HG02981 (cell line): ENCODE data around the gene ARHGAP26.

Experiments
- ATAC-seq: cut with Tn5 transposase; IDR thresholded peaks from one replicate; pipeline ENCODE4 v1.9.1; 2021; ENCODE audit warnings: mild to moderate bottlenecking, moderate library complexity; ENCODE audit not compliant: unreplicated experiment

The ARHGAP26 gene

DNA sequence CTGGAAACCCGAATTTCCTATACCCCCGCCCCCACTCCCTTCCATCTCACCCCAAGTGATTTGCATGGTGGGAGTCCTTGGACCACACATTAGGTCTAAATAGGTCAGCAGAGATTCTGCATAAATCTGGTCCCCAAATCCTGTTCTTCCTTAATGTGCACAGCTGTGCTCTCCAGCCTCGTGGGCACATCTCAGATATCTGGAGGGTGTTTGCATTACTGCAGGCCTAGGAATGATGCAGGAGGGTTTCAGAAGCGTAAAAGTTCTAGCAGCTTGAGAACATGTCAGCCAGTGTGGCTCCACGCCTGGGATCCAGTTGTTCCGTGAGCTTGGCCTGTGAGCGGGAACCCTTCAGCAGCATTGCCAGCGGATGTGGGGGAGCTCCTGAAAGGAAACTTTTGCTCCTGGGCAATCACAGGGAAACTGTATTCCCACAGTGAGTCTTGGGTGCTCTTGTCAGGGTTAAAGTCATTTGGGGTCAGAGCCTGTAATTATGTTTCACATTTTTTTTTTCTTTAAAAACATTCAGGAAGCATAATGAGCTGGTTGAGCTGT, 12.9 kb downstream of the ARHGAP26 start:
- ATAC-seq: no peak

DNA sequence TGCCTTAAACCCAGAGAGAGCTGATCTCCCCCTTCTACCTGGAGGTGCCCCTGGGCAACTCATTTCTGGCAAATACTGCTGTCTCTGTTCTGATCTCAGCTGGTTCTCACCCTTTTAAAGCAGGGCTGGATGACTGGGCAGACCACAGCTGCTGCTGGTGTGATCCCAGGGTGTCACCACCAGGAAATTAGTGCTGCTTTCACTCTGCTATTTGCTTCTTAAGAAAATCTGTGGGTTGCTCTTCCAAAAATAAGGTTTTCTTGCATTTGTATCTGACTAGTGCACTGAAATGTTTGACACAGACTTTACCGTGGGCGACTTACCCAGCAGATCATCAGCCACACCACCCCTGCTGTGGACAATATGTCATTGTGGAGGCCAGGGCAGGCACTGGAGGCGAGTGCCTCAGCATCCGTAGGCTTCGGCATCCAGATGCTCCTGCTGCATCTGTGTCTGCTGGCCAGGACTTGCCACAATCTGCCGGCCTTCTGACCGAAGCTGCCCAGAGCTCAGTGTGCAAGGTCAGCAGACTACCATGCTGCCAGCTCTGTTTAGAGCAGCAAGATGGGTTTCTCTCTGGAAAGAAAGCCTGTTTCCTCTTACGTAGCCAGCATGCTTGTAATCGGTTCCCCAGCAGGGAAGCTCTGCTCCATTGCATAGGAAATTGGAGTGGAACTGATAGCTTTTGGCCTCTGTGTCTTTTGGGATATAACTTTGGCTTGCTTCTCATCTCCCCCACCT, 13.6 kb downstream of the ARHGAP26 start:
- peak; percentile 83 for ATAC-seq

DNA sequence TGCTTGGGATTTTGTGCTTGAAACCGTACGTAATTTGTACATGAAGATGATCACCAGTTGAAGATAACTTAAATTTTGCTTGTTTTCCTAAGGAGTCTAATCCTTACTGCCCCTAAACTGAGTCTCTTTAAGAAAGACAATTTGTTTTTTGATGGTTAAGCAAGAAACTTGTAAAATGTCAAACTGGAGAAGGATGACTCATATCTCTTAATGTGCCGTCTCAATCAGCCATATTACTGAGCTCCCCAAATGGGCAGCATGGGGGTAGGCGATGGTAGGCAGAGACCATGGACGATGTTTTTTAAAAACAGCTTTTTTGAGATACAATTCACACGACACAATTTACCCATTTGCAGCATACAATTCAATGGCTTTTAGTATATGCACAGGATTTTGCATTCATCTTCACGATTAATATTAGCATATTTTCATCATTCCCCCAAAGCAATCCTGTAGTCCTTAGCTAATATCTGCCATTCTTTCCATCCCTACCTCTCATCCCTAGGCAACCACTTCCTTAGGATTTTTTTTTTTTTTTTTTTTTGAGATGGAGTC, 14.3 kb downstream of the ARHGAP26 start:
- ATAC-seq: no peak

DNA sequence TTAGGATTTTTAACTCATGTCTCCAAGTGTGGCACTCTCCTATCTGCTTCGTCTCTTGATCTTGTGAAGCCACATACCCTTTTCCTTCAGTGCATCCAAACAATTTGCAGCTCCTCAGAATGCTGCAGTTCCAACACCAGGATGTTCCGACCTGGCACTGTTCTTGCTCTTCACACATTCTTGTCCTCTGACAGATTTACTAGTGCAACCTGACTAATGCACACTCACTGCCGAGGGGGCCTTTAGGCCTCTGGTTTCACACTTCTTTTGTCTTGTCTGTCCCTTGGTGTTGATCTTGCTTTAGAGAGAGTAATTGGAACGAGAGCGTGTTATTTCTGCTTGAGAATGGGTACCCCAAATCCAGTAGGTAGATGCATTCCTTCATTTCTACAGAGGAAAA, 15.0 kb downstream of the ARHGAP26 start:
- ATAC-seq: no peak

DNA sequence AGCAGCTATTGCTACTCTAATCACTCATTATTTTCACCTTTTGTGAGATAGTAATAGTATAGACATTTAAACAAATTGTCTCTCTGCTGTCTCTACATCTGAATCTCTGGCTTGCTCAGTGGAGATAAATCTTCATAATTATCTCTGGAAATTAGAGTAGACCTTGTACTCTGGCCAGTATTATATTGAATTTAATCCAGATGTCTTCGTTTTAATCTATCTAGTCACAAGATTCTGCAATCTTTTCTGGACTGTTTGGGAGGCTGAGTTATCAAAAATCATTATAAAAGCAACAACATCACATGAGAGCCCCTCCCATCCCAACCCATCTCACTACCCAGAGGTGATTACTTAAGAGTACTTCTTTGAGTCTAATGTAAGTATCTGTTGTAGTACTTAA, 19.0 kb downstream of the ARHGAP26 start:
- no peak for ATAC-seq

DNA sequence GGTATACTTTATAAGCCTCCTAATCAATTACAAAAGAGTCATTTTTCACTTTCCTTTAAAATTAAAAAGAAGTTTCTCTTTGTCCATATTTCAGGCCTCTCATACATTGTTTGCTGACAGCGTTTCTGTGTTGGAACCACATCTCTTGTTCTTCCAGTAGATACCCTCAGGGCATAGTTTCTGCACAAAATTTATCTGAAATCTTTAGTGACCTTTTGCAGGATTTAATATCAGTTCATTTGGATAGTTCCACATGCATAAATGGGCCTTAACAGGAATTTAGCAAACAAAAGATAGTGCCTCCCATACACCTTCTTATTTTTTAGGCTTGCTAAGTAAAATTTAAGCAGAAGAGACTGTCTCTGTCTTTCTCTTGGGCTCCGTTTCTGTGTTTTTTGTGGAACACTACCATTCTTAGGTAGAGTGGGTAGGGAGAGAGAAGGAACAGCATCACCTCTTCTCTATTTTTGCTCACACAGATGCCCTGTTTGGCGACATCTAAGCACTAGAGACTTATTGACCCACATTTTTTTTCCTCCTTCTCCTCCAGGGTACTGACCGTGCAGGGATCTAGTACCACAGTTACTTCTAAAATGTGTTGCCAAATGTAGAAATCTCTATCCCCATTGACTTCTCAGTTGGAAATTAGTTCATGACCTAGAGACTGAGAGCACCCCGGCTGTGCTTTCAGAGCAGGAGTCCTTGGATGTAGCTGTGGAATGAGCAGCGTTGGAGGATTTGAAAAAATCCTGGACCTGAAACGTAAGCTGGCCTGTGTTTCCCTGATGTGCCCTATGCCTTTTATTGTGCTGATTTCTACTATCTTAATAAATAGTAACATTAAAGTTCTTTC, 22.1 kb downstream of the ARHGAP26 start:
- no peak for ATAC-seq

DNA sequence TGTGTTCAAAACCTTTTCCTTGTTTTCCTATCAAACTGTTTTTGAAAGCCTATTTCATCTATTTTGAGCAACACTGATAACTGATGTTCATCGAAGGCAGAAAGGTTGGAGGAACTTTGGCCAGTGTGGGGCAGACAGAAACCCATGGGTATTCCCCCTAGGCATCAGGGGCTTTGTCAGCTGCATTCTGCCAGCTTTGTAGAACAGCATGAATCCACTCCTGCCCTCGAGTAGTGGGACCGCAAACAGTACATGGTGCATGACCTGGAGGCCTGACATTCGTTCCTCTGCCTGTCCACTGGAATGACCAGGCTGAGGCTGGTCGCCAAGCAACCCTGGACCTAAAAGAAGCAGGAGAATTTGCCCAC, 22.7 kb downstream of the ARHGAP26 start:
- no peak for ATAC-seq

DNA sequence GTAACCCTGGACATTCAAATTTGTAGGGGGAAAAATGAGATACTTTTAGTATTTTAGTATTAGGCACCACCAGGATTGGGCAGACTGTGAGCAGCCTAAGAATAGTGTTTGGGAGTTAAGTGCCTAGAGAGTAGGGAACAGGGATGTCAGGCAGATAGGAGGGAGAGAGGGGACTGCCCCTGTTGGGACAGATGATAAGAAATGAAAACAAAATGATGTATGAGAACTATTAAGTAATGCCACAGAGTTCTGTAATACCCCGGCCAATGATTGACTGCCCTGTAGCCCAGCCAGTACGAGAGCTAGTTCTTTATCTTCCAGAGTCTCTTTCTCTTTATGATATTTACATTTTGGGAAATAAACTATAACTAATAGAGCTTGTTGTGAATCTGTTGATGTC, 24.4 kb downstream of the ARHGAP26 start:
- ATAC-seq: no peak

DNA sequence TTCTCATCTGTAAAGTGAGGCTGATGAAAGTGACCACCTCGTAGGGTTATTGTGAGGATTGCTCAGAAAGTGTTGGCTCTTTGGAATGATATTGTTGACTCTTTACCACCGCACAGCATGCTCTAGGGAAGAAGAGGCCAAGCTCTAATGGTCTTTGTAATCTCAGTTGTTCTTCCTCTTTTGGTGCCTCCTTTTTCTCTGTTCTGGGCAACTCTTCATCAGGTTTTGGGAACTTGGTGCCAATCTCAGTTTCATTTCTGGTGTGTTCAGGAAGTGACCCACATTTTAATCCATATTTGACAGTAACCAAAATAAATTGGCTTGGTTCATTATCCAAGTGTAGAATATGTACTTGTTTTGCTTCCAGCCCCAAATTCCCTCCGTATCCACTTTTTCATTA, 25.1 kb downstream of the ARHGAP26 start:
- ATAC-seq: no peak

DNA sequence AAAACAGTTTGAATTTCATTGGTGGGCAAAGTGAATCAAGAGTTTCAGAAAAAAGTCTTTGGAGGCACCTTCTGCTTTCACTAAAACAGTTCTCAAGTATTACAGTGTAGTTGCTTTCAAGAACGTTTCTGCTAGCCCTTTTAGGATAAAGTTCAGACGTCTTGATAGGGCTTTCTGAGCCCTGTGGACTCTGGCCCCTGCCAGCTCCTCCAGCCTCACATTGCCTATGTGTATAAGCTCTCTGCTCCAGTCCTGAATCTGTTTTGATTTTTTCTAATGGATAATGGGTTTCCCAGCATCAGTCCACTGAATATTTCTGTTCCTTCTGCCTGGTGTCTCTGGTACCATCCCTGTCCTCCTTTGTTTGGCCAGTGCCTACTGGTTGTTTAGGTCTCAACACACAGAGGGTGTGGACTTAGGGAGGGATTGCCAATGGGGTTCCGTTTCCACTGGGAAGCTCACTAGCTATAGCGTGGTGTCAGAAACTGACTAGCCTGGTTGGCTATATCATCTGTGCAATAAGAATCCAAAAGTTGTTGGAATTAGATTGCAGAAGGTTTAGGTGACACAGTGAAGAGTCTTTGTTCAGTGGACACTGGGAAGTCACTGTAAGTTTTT, 26.4 kb downstream of the ARHGAP26 start:
- ATAC-seq: no peak

DNA sequence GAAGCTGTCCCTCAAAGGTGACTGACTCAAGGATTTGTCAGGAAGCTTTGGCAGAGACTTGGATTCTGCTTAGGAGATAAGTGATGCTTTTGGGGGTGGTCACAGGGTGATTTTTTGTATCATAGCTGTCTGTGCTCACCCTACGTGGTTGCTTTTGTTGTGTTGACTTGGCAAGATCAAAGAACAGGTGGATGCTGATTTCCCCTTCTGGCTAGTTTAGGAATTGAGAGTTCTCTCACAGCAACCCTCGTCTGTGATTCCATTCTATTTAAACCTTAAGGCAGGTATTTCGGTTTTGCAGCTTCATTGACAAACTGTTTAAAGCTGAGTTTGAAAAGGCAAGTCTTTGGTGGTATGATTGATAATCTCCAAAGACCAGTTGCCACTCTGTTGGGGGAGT, 27.2 kb downstream of the ARHGAP26 start:
- ATAC-seq: no peak

DNA sequence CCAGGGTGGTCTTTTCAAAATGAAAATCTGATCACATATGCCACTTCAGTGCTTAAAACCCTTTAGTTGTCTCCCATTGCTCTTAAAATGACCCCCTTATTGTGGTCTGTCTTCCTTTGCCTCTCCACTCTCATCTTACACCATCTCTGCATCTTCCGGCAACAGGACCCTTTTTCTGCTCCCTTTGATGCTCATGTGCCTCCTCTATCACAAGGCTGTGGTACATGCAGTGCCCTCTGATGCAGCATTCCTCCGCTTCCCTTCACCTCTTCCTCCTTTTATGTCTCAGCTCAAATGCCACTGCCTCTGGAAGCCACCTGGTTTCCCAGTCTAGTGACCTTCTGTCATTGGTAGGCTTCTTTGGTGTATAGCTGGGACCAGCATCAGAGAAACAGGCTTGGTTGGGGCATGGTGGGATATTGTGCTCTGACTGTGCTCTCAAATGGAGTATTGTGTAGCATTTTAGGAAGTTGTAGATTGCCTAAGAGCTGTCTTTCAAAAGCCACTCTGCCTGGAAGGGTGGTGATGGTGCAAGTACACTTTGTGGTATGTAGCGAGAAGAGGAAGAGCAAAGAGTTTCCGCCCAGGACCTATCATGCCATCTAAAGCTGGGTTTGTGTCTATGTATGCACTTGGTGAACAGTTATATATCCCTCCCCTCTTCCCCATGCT, 28.1 kb downstream of the ARHGAP26 start:
- ATAC-seq: peak; percentile 38

DNA sequence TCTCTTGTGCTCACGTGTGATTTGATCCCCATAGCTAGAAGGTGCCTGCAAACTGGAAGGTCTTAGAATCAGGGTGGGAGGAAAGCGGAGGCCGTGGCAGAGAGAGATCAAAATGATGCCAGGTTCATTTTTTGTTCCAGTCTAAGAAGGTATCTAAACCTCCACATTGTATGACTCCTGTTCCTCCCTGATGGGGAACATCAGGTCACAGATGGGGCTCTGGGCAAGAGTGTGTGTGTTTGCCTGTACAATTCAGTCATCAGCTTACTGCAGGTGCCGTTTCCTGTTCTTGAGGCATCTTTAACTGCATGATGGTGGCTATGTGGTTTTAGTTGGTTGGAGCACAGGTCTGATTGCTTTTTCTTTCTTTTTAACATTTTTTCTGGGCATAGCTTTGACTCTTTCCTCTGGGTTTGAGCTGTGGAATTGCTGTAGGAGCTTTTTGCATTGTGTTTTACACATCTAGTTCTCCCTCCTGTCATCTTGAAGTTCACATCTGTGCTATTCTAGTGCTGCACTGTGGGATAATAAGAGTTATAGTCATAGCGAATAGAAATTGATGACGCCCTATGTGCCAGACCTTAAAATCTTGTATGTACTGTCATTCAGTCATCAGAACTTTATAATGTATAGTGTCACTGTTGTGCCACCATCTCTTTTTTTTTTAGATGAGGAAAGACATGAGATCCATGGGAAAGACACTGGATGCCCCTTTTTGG, 30.8 kb downstream of the ARHGAP26 start:
- peak; percentile 87 for ATAC-seq

DNA sequence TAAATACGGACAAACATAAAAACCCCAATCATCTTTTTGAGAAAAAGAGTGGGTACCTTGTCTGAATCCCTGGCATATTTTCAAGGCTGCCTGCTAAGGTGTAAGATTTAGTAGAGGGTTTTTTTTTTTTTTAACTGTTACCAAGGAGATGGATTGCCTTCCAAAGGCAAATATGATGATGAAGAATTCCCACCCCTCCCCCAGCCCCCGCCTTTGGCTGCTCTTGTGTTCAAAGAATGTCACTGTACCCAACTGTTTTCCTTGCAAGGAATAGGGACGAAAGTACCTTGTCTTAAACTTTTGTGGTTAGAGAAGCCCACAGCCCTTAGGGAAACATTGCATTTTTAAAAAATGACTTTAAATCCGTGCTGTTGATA, 31.3 kb downstream of the ARHGAP26 start:
- ATAC-seq: no peak

DNA sequence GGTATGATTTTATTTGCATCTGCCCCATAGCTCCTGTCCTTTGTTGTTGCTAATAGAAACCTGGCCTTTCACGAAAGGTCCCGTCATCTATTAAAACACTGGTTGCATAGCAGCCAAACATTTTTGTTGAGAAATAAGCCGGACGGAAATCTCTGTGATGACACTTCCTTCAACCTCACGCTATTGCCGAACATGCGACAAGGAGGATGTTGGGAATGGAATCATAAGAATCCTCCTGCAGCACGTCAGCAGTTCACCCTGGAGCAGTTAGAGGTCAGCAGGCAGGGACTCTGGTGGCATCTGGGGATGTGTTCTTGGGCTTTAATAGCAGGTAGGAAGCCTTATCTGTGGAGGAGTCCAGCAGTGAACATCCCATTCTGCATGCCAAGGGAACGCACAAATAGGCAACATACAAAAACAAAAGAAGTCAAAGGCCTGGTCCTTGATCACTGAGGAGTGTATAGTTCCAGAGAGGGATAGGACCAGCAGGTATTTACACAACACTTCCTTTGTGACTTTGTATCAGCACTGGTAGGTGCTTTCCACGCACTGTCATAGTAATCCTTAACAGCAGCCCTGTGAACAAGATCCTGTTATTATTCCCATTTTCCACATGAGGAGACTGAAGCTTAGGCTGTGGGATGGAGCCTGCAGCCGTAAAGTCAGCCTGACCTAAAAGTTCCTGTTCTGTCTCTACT, 33.4 kb downstream of the ARHGAP26 start:
- ATAC-seq: no peak

DNA sequence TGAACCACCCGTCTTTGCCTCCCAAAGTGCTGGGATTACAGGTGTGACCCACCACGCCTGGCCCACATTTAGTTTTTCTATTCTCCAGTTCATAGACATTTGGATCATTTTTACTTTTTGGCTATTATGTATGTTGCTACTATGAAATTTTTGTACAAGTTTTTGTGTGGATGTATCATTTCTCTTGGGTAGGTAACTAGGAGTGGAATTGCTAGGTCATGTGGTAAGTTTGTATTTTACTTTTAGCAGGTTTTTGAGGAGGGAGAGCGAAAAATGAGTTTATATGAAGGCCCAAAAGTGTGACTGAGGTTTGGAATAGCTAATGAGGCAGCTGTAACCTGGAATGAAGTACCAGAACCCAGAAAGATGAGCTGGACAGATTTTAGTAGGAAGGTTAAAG, 35.2 kb downstream of the ARHGAP26 start:
- ATAC-seq: no peak

DNA sequence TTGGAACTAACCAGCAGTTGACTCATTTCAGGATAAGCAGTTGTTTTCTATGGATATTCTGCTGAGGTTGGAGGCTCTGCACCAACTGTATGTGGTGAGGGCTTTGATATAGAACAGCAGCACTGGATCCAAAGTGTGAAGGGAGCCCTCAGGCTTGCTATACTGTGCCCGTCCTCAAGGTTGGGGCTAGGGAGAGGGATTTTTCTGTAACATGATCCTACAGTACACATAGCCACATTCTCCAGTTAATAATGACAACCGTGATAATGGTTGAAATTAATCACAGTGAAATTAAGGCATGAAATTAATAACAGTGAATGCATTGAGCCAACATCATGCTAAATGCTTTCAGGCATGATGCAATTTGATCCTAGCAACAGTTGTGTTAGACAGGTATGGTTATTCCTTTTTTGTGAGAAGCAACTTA, 36.7 kb downstream of the ARHGAP26 start:
- ATAC-seq: peak; percentile 9

DNA sequence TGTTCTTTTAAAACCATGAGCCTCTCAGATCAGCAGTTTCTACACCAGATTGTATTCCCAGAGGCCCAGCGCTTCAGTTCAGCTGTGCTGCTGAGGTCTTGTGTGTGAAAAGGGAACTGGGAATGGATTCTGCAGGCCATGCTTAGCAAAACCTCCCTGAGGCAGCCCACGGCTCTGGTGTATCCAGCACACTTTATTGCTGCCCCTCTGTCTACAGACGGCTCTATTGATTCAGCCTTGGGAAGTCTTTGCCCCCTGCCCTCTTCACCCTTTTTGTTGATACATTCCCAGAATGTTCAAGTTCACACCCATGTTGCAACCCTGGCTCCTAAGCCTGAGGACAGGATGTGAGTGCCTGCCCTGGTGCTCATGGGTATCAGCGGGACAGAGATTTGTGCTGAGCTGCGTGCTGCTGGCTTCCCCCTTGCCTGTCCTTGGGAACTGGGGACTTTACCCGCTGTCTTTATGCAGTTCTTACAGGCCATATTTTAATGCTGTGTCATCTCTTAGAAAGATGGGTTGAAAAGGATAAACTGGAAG, 37.3 kb downstream of the ARHGAP26 start:
- ATAC-seq: peak; percentile 64

DNA sequence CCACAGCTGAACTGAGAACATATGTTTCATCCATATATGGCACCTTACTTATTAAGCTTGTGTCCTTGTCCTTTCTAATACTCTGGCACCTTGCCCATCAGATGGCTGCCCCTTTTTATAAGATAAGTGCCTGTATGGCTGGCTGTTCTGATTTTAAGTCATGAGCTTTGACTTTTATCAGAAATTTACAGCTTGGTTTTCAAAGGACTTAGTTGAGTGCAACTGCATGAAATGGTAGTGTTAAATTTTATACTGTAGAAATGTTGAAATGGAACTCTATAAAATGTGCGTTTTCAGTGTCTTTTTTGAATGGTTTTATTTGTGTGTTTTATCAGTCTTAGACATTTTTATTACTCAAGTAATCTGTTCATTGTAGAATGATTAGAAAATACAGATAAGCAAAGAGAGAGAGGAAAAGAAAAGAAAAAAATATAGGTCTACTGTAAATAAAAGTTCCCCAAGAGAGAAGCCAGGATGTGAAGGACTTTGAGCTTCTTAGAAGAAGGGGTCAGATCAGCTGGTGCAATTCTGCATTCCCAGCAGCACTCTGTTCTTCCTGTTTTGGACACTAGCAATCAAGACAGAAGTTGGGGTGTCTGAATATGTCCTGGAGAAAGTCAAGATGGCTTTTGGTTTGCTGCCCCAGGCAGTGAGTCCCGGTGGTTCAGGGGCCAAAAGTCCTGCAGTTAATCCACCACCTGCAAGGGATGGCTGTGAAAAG, 38.9 kb downstream of the ARHGAP26 start:
- no peak for ATAC-seq
